Amniotic epithelial cell (primary cell): ENCODE results near the gene SH3BP1.
"Not testable (repeated sequence)": the region's sequence is repeated elsewhere in the genome, so short reads cannot be mapped to it uniquely, and the experiment has no call there.

Source experiments
- DNase-seq: peaks from one replicate; pipeline ENCODE4 v3.0.0-alpha.2; 2010; ENCODE audit warnings: low read depth

Gene SH3BP1

DNA sequence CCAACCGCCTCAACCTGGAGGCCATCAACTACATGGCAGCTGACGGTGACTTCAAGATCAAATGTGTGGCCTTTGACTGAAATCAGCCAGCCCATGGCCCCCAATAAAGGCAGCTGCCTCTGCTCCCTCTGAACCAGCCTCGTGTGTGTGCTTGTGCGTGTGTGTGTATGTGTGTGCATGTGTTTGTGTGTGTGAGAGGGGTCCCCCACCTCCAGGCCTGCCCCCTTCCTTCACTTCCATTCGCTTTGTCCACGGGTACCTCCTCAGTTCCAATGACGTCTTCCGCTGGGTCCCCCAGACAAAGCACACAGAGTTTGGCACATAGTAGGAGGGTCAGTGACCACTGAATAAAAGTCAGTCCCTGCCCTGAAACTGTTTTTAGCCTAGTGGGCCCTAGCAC, 40.2 kb downstream of the SH3BP1 start:
- DNase-seq: no peak

GRCh38 chr22:37680191-37680851, 40.9 kb downstream of the SH3BP1 start:
- no peak for DNase-seq

- DNase-seq: peak; percentile 47
These were observed 41.5 kb downstream of the SH3BP1 start for GRCh38 chr22:37681001-37681424.

DNA sequence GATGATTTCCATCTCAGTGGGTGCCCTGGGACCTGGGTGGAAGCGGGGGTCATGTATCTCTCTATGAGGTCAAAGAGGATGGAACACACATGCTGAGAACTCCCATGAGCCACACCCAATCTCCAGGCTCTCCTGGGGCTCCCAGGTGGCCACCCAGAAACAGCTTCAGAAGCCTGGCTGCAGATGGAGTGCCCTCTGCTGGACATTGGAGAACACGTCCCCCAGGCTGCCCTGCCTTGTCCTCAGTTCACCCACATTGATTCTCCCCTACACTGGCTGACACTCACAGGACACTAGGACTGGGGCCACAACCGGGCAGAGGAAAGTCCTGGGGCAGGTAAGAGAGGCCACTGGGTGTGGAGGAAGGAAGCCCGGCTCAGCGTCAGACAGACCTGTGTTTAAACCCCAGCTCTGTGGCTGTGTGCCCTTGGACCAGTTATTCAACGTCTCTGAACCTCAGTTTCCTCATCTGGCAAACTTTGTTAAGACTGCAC, 42.1 kb downstream of the SH3BP1 start:
- peak; percentile 73 for DNase-seq

GRCh38 chr22:37684803-37685615, 45.5 kb downstream of the SH3BP1 start:
- no peak for DNase-seq

GRCh38 chr22:37686002-37686982, 46.8 kb downstream of the SH3BP1 start, which contains the start of gene NOL12:
TSS of gene NOL12 (plus strand) at chr22:37686343. CDS start at chr22:37686393, 50 bp downstream.
- peak; percentile 87 for DNase-seq

- no peak for DNase-seq
These were observed 50.9 kb downstream of the SH3BP1 start for GRCh38 chr22:37690407-37690806.

DNA sequence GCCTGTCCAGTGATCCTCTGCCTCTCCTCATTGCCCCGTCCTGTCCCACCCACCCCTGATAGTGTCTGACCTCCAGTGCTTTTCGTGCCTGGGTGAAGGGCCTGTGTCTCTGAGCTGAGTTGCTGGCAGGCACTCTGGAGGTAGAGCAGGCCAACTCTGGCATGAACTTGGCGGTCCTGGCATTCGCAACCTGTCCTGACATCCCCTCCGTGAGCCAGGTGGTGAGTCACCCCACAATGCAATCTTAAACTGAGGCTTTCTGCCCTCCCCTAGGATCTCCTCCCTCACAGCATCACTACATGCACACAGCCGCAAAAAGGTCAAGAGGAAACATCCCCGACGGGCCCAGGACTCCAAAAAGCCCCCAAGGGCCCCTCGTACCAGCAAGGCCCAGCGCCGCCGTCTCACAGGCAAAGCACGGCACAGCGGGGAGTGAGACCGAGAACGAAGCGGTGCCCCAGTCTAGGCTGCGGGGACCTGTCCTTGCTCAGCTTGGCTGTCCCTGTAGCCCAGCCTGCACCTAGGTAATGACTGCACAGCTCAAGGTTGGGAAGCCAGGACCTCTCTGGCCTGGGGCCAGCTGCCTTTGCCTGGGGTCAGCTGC, 51.5 kb downstream of the SH3BP1 start:
- DNase-seq: no peak

GRCh38 chr22:37692627-37693285, 53.3 kb downstream of the SH3BP1 start:
- no peak for DNase-seq

DNA sequence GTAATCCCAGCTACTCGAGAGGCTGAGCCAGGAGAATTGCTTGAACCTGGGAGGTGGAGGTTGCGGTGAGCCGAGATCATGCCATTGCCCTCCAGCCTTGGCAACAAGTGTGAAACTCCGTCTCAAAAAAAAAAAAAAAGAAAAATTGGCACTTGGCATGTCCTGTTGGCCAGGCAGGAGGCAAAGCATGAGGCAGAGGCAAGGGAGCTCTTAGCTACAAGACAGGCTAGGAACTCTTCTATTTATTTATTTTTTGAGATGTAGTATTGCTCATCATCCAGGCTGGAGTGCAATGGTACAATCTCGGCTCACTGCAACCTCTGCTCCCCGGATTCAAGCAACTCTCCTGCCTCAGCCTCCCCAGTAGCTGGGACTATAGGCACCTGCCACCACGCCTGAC, 54.7 kb downstream of the SH3BP1 start:
- not testable (repeated sequence) for DNase-seq

DNA sequence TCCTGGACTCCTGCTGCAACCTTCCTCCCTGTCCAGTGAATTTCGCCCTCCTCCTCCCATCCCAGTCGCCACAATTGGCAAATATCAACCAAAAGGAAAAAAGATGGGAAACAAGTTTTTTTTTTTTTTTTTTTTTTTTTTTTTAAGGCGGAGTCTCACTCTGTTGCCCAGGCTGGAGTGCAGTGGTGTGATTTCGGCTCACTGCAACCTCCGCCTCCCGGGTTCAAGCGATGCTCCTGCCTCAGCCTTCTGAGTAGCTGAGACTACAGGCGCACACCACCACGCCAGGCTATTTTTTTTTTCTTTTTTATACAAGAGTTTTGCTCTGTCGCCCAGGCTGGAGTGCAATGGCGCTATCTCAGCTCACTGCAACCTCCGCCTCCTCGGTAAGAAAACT, 56.8 kb downstream of the SH3BP1 start:
- DNase-seq: not testable (repeated sequence)

DNA sequence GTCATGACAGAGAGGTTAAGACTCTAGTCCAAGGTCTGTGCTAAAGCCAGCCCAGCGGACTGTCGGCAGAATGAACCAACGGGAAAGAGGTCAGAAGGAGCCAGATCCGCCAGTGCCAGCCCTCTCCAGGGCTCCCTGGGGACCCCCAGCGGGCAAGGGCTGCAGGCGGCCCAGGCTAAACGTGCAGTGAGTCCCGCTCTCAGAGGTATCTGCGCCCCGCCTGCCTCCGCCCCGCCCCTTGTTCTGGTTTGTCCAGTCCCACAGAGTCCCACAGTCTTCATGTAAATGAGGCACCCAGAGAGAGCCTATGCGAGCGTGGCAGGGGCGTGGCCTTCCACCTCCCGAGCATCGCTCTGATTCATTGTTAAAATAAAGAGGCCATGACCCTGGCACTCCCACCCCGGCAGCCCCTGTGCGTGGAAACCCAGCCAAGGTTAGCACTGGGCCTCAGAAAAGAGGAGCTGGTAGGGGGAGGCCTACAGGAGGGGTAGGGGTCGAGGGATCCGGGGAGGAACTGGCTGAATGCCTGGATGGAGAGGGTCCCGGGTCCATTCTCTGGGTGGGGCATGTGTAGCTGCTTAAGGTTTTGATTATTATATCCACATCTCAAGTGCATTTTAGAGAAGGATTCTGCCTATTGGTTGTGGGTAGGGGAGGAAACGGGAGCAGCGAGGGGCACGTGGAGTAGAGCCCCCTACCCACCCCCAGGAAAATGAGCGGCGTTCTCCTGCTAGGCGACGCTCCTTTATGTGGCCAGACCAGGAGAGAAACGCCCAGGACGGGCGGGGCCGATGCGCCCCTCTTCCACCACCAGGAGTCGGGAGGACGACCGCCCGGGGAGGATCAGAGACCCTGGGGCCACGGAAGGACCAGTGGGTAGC, 57.4 kb downstream of the SH3BP1 start, which contains the start of gene TRIOBP:
TRIOBP (plus strand) TSS at position 392 of the 881 bp plus-strand sequence. CDS start 4,318 bp downstream, outside the sequence.
- DNase-seq: peak; percentile 91

DNA sequence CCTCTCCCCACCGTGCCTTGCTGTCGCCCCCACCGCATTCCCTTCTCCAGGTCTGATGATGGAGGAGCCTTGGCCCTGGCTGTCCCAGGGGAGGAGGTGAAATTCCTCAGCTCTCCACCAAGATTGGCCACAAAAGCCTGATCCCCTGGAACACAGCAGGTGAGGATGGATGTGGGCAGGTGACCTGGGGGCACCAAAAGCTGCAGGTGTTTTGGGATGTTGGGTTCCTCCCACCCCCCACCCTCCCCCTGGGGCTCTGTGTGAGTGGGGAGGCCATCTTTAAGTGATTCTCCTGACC, 58.0 kb downstream of the SH3BP1 start:
- no peak for DNase-seq

DNA sequence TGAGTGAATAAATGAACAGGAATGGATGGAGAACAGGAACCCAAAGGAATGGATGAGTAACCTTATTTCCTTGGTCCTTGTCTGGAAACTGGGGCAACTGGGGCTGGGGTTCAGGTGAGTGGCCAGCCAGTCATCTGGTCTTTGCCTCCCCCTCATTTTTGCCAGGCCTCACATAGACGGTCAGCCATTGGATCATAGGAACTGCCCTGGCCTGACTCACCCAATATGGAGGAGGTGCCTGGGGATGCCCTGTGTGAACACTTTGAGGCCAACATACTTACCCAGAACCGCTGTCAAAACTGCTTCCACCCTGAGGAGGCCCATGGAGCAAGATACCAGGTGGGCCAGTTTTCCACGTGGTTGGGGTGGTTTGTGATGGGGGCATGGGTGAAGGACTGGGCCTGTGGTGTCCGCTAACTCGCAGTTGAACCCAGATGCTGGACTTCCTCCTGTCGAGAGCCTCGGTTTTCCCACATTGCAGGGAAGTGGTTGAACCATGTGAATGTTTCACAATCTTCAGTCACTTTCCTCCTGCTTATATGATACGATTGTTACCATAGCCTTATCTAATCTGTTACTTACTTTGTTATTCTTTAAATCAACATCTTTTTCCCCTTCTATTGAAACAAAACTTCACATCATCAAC, 61.8 kb downstream of the SH3BP1 start:
- DNase-seq: peak; percentile 74

GRCh38 chr22:37703906-37704305, 64.4 kb downstream of the SH3BP1 start:
- peak; percentile 73 for DNase-seq

GRCh38 chr22:37704645-37705044, 65.2 kb downstream of the SH3BP1 start:
- no peak for DNase-seq

DNA sequence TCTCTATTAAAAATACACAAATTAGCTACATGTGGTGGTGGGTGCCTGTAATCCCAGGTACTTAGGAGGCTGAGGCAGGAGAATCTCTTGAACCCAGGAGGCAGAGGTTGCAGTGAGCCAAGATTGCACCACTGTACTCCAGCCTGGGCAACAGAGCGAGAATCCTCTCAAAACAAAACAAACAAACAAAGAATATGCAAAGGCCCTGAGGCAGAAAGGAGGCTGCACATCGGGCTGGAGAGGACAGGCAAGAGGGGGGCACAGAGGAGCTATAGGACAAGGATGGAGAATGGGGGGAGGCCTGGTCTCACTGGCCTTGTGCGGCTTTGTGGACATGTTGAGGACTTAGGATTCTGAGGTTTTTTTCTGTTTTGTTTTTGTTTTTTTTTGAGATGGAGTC, 65.7 kb downstream of the SH3BP1 start:
- DNase-seq: no peak
